ENCODE results near the gene TSPO2.

- TF ChIP-seq POLR2AphosphoS5 (IDR thresholded peaks at IDR 0.05) (no peak), POLR2A (IDR thresholded peaks at IDR 0.05) (no peak)
- TF ChIP-seq, protein P1, sequence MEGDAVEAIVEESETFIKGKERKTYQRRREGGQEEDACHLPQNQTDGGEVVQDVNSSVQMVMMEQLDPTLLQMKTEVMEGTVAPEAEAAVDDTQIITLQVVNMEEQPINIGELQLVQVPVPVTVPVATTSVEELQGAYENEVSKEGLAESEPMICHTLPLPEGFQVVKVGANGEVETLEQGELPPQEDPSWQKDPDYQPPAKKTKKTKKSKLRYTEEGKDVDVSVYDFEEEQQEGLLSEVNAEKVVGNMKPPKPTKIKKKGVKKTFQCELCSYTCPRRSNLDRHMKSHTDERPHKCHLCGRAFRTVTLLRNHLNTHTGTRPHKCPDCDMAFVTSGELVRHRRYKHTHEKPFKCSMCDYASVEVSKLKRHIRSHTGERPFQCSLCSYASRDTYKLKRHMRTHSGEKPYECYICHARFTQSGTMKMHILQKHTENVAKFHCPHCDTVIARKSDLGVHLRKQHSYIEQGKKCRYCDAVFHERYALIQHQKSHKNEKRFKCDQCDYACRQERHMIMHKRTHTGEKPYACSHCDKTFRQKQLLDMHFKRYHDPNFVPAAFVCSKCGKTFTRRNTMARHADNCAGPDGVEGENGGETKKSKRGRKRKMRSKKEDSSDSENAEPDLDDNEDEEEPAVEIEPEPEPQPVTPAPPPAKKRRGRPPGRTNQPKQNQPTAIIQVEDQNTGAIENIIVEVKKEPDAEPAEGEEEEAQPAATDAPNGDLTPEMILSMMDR (IDR thresholded peaks at IDR 0.05) = peak; percentile 39 to 60 (median 45)
Observed at GRCh38 chr6:41039060-41039998, 2.9 kb upstream of the TSPO2 start, which contains the start of gene UNC5CL.

Data from prostate gland (tissue), 2 donors.